PC-3 (cell line): ENCODE data around the gene CCDC142. TPM values are rescaled to one million over a fixed set of nuclear protein-coding genes. Genes with fewer than 3 reads are reported as not detected.

Experiments used
- ATAC-seq: fragments of 200-7000 bp; cut with Tn5 transposase; 2 replicates; pipeline ENCODE4 v1.9.1; 2020; ENCODE audit warnings: mild to moderate bottlenecking, moderate library complexity
- BruUV-seq: library from RNA; stranded (reverse); fragments of 400-500 nt; replicated peaks from 2 replicates; lab custom pipeline; 2021; lab: Mats Ljungman, UMichigan
- CTCF ChIA-PET: fragments of 300-600 bp; sonication (Branson Sonifier 250); formaldehyde crosslinking; loops from one replicate; lab custom pipeline; 2022; ENCODE audit warnings: antibody characterized with exemption; lab: Charles Lee
- POLR2A ChIA-PET: fragments of 300-600 bp; sonication (Branson Sonifier 250); formaldehyde crosslinking; loops from one replicate; lab custom pipeline; 2022; ENCODE audit warnings: antibody characterized with exemption; ENCODE audit not compliant: unreplicated experiment; lab: Charles Lee
- DNase-seq: peaks from one replicate; pipeline ENCODE4 v3.0.0-alpha.2; 2015
- H2AFZ ChIP-seq: fragments of 300-600 bp; sonication (generic); 2 replicates; pipeline ENCODE4 v1.6.0; 2016; ENCODE audit warnings: antibody characterized with exemption, low read length
- H3F3A ChIP-seq: fragments of 300-600 bp; sonication (generic); one replicate; pipeline ENCODE4 v1.6.0; 2017; ENCODE audit warnings: antibody characterized with exemption, low read length, control low read depth, mild to moderate bottlenecking; ENCODE audit not compliant: unreplicated experiment
- H3K27ac ChIP-seq: fragments of 300-600 bp; sonication (generic); 2 replicates; pipeline ENCODE4 v1.5.1; 2016; ENCODE audit warnings: mild to moderate bottlenecking, low read length
- H3K27me3 ChIP-seq: fragments of 300-600 bp; sonication (generic); 2 replicates; pipeline ENCODE4 v1.6.1; 2016; ENCODE audit warnings: low read length, mixed read lengths
- H3K36me3 ChIP-seq: fragments of 300-600 bp; sonication (generic); 2 replicates; pipeline ENCODE4 v1.6.1; 2016; ENCODE audit warnings: low read depth, mixed run types, low read length, mixed read lengths
- H3K4me1 ChIP-seq: fragments of 300-600 bp; sonication (generic); 2 replicates; pipeline ENCODE4 v1.5.1; 2016; ENCODE audit warnings: low read length; ENCODE audit not compliant: insufficient read depth
- H3K4me2 ChIP-seq: fragments of 300-600 bp; sonication (generic); 2 replicates; pipeline ENCODE4 v1.6.0; 2016; ENCODE audit warnings: low read length
- H3K4me3 ChIP-seq: fragments of 300-600 bp; sonication (generic); 2 replicates; pipeline ENCODE4 v1.5.1; 2016; ENCODE audit warnings: mild to moderate bottlenecking, low read length, mixed read lengths
- H3K79me2 ChIP-seq: fragments of 300-600 bp; sonication (generic); 2 replicates; pipeline ENCODE4 v1.6.1; 2017; ENCODE audit warnings: low read length, mixed read lengths
- H3K9ac ChIP-seq: fragments of 300-600 bp; sonication (generic); 2 replicates; pipeline ENCODE4 v1.6.0; 2016; ENCODE audit warnings: mild to moderate bottlenecking, low read length
- H3K9me2 ChIP-seq: fragments of 300-600 bp; sonication (generic); replicated peaks from 2 replicates; pipeline ENCODE4 v1.6.1; 2016; ENCODE audit warnings: mixed run types, low read length, mixed read lengths
- H3K9me3 ChIP-seq: fragments of 300-600 bp; sonication (generic); 2 replicates; pipeline ENCODE4 v1.6.1; 2016; ENCODE audit warnings: low read length, mixed read lengths
- H4K20me1 ChIP-seq: fragments of 300-600 bp; sonication (generic); 2 replicates; pipeline ENCODE4 v1.6.1; 2016; ENCODE audit warnings: low read length, mixed read lengths
- CTCF ChIP-seq: fragments of 300-600 bp; sonication (generic); conservative IDR thresholded peaks from 2 replicates; pipeline ENCODE4 v1.5.1; 2017; ENCODE audit warnings: antibody characterized with exemption, low read depth, mild to moderate bottlenecking, low read length
- EZH2 ChIP-seq: fragments of 300-600 bp; sonication (generic); IDR thresholded peaks from one replicate; pipeline ENCODE4 v1.6.1; 2017; ENCODE audit warnings: antibody characterized with exemption, mild to moderate bottlenecking, low read length; ENCODE audit not compliant: unreplicated experiment
- EZH2phosphoT487 ChIP-seq: fragments of 300-600 bp; sonication (generic); IDR thresholded peaks from 2 replicates; pipeline ENCODE4 v1.6.1; 2018; ENCODE audit warnings: mild to moderate bottlenecking, antibody characterized with exemption, low read length, borderline replicate concordance
- intact Hi-C: fragments of 100-400 bp; cut with micrococcal nuclease; formaldehyde crosslinking; loops from 2 replicates; pipeline ENCODE4 v1.9.0; 2023
- total RNA-seq: library from RNA; depleted of rRNA; stranded (reverse); fragments of >200 nt; gene quantifications from 2 replicates; pipeline ENCODE4 v1.2.3, GENCODE V29; 2014

CCDC142 gene
- total RNA-seq, 1 experiment from 2014 or later = 14.7 TPM

GRCh38 chr2:74529357-74530238 lies 46.8 kb upstream of the CCDC142 start, which contains the start of the genes AUP1 and HTRA2:
Gene AUP1, minus strand, starts transcription at chr2:74529706. Its CDS starts 77 bp downstream, at chr2:74529629.
Gene HTRA2, plus strand, starts transcription at chr2:74529933. Its CDS starts 74 bp downstream, at chr2:74530007.
- ChIA-PET CTCF (no interaction called here), POLR2A (interaction anchor here (0.5 to 0.7 kb wide), 2 partner anchors 12 to 47 kb away, joined by 3 read pairs; no protein-coding TSS in a partner anchor)
- Histone ChIP-seq H3K9ac (peak within 1 kb of the TSS; percentile 98), H2AFZ (peak within 1 kb of the TSS; percentile 78), H3K4me3 (peak within 1 kb of the TSS; percentile 93), H3F3A (no peaks in the 10 kb centered on the region), H3K27ac (peak within 1 kb of the TSS; percentile 63), H3K79me2 (peaks cover 43% of the 10 kb centered on the region), H3K27me3 (no peaks in the 10 kb centered on the region), H3K4me2 (peak within 1 kb of the TSS; percentile 97), H3K9me2 (no peaks in the 10 kb centered on the region), H3K36me3 (peaks cover 33% of the 10 kb centered on the region), H4K20me1 (0 out of 2 replicates have a peak, but pooled peaks cover 7% of the 10 kb centered on the region), H3K4me1 (peaks cover 20% of the 10 kb centered on the region), H3K9me3 (no peaks in the 10 kb centered on the region)
- BruUV-seq = no TSS peak
- intact Hi-C loops = loop anchor here (1.0 to 5.0 kb wide), 4 partner anchors 22 to 71 kb away; partner anchors contain the start of genes PCGF1, TTC31 and WBP1
- TF ChIP-seq CTCF (no peak), EZH2 (no peak), EZH2phosphoT487 (no peak)
- DNase-seq (peak; percentile 99), ATAC-seq (peak; percentile 93)

GRCh38 chr2:74528600-74529356 lies 46.0 kb upstream of the CCDC142 start:
- peaks cover 20% of the 10 kb centered on the region for H3K4me1 ChIP-seq
- H3K9me2 ChIP-seq = no peaks in the 10 kb centered on the region
- CTCF ChIA-PET = no interaction called here
- intact Hi-C loops = loop anchor here (1.0 kb wide), 3 partner anchors 21 to 70 kb away; partner anchors contain the start of genes PCGF1, TTC31 and WBP1
- ATAC-seq (peak; percentile 9), DNase-seq (no peak)
- H3K27ac ChIP-seq = peak overlapping the region; percentile 63
- 0 out of 2 replicates have a peak, but pooled peaks cover 7% of the 10 kb centered on the region for H4K20me1 ChIP-seq
- no peaks in the 10 kb centered on the region for H3K9me3 ChIP-seq
- no peaks in the 10 kb centered on the region for H3F3A ChIP-seq
- peak overlapping the region; percentile 98 for H3K9ac ChIP-seq
- peak overlapping the region; percentile 97 for H3K4me2 ChIP-seq
- H3K27me3 ChIP-seq = no peaks in the 10 kb centered on the region
- peak overlapping the region; percentile 75 for H2AFZ ChIP-seq
- BruUV-seq = TSS peak; percentile 55
- TF ChIP-seq CTCF (no peak), EZH2phosphoT487 (no peak), EZH2 (no peak)
- H3K36me3 ChIP-seq = peaks cover 33% of the 10 kb centered on the region
- POLR2A ChIA-PET = no interaction called here
- peaks cover 43% of the 10 kb centered on the region for H3K79me2 ChIP-seq
- H3K4me3 ChIP-seq = peak overlapping the region; percentile 93
